Lung microvascular endothelial cell (primary cell): Measurements from ENCODE around the gene MINAR1. TPM values are rescaled to one million over a fixed set of nuclear protein-coding genes. Genes with fewer than 3 reads are reported as not detected.

Source experiments
- DNase-seq, 2 donors: peaks; one replicate each; pipeline versions ENCODE4 v3.0.0 to v3.0.0-alpha.2; 2010; ENCODE audit warnings: low read depth in 2 of 2
- total RNA-seq: library from RNA; depleted of rRNA; stranded (reverse); fragments of >200 nt; gene quantifications from 2 replicates; pipeline ENCODE4 v1.2.1, GENCODE V29; 2014

The MINAR1 gene
- total RNA-seq, 1 donor from 2014 or later = 0.60 TPM

DNA sequence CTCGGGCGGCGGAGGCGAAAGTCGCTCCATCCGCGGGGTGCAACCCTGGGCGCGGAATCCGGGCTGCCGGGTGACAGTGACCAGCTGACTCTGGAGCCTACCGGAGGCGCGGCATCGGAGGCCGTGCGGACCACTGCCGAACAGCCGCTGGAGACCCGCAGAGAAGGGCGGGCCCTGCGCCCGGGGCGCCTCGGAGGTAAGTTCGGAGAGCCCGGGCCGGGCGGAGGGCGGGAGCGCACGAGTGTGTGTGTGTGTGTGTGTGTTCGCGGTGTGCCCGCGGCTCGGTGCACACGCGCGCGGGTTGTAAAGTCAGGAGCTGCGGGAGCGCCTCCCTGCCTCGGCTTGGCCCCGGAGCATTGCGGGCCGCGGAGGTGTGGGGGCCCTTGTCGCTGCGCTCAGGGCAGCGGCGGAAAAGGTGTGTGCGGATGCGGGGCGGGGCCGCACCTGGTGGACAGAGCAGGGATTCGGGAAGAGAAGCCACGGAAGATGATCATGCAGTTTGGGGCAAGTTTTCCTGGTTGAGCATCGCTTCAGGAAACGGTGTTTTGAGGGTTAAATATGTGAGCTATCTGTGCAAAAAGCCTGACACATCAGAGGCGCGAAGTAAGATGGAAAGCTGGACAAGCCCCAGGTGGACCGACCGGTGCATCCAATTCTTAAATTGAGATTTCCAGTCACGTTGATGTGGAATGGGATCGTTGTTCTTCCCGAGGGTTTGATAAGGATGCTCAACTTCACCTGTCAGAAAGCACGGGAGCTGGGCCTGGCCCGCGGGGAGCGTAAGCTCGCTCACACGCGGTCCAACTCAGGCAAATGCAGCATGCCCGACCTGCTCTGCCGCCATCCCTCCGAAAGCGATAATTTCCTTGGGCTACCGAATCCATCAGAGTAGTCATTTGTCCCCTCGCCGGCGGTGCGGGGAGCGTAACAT, 474 bp downstream of the MINAR1 start:
- no peak for DNase-seq

DNA sequence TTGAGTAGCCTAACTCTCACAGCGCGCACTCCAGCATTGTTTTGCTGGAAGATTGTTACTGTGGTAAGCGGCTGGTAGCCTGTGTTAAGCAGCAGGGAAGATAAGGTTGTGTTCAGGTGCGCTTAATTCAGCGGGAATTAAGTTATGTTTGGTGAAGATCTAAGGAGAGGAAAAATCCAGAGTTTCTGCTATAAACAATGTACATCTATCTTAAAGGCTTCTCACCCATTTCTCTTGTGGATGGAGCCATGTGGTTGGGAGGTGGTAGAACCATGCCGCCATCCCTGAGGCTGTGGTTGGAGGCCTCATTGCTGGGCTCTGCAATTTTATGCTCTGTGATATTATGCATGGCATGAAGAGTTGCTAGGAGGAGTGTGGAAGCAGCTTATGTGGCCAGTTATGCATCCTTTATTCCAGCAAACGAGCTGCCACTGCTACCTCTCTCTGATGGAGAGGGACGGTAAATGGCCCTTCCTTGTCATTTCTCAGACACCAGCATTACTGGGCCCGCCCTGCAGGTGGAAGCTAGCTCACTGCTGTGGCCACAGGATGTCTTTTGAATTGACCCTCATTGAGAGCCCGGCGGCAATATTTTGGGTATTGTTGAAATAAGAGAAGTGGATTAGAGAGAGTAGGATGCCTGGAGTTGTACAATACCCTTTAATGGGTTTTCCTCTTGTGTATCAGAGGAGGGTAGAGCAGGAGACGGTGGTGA, 1.3 kb downstream of the MINAR1 start:
- DNase-seq = no peak

DNA sequence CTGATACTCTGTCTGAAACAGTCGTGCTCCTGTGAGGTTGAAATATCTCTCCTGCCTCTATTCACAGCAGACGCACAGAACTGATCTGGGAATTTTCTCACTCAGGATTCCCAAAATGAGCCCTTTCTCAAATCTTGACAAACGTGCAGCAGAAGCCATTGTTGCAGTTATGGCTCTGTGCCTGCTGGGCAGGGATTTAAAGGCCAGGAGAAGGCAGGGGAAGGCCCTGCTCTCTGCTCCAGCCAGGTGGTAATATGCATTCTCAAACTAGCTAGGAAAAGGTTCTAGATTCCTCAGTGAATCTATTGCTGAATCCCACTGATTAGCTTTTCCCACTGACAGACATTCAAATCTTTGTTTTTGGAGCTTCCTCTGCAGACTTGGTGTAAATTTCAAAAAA, 2.2 kb downstream of the MINAR1 start:
- DNase-seq = no peak

DNA sequence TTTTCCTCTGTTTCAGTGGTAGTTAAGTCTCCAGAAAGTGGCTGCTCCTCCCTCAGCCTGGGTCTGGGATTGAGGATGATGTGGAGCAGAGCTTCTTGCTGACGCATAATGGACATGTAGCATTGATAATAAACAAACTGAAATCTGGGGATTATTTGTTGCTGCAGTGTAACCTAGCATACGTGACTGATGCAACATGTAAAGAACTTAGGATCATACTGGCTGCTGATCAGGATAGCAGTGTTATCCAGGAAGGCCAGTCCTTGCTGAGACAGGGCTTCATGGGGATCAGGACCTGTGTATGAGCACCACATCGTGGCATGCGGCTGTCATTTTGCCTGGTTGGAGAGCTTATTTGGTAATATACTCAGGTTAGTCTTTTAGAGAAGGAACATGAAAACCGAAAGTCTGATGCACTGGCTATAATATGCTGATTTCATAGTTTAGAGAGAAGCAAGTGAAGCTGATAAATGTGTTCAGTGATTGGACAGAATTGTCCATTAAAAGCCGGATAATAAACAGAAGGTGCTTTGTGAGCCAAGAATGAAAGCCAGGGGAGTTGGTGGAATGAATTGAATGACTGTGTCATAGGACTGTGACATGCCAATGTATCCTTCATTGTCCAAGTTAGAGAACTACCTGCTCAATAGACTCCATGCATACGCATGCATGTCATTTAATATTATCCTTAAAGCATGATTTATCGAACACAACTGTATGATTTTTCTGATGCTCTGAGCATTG, 4.1 kb downstream of the MINAR1 start:
- DNase-seq = no peak

DNA sequence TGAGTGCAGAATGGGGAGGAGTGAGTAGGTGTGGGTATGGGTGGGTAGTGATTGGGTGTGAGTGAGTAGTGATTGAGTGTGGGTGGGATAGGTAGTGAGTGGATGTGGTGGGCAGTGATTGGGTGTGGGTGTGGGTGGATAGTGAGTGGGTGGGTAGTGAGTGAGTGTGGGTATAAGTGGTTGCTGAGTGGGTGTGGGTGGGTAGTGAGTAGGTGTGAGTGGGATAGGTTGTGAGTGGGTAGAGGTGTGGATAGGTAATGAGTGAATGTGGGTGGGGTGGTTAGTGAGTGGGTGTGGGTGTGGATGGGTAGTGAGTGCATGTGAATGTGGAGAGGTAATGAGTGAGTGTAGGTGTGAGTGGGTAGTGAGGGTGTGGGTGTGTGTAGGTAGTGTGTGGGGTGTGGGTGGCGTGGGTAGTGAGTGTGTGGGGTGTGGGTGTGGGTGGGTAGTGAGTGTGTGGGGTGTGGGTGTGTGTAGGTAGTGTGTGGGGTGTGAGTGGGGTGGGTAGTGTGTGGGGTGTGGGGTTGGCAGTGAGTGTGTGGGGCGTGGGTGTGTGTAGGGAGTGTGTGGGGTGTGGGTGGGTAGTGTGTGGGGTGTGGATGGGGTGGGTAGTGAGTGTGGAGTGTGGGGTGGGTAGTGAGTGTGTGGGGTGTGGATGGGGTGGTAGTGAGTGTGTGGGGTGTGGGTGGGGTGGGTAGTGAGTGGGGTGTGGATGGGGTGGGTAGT, 5.3 kb downstream of the MINAR1 start:
- no peak for DNase-seq

GRCh38 chr15:79439236-79439635, 7.1 kb downstream of the MINAR1 start:
- DNase-seq = no peak

- no peak for DNase-seq
Observed at GRCh38 chr15:79440355-79440908, 8.3 kb downstream of the MINAR1 start.

DNA sequence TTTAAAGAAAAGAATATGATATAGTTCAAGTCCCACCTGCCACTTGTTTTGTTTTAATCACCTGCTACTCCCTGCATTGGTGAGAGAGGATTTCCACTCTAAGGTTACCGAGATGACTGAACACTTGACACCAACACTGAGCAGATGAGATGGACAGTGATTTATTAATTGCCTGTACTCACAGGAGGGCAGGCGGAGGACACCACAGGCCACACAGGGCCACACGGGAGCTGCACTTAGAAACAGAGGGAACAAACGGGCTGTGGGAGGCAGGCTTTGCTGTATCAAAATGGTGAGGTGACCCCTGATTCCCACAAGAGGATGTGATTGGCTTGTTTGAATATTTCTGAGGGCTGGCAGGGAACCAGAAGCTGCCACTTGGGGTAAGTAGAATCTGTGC, 10.8 kb downstream of the MINAR1 start:
- no peak for DNase-seq

DNA sequence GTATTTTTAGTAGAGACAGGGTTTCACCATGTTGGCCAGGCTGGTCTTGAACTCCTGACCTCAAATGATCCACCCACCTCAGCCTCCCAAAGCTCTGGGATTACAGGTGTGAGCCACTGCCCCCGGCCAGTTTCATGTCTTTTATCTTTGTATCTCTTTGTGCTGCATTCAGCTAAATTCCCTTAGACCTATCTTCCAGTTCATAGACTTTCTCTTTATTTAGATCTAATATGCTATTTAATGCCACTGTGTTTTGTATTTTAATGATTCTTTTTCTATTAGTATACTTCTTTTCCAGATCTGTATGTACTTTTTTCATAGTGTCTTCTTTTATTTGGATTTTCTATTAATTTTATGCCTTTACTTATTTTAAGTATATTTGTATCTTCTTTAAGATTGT, 14.9 kb downstream of the MINAR1 start:
- DNase-seq = no peak

DNA sequence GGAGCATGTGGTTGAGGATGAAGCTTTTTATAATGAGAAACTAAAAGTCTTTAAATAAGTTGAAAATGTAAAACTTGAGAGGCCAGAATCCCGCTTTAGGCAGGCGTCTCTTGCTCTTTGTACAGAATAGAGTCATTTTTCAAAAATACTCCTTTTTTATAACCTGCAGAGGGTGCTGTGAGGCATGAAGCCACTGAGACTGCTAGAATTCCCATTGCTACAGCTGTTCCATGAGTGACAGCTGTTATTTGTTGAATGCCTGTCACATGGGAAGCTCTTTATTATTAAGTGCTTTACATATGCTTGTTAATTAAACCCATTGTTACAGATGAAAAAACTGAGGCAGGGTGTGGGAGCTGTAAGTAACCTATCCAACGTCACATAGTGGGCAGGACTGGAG, 18.5 kb downstream of the MINAR1 start:
- no peak for DNase-seq

- DNase-seq = no peak
Observed at GRCh38 chr15:79451361-79451999, 19.3 kb downstream of the MINAR1 start.

DNA sequence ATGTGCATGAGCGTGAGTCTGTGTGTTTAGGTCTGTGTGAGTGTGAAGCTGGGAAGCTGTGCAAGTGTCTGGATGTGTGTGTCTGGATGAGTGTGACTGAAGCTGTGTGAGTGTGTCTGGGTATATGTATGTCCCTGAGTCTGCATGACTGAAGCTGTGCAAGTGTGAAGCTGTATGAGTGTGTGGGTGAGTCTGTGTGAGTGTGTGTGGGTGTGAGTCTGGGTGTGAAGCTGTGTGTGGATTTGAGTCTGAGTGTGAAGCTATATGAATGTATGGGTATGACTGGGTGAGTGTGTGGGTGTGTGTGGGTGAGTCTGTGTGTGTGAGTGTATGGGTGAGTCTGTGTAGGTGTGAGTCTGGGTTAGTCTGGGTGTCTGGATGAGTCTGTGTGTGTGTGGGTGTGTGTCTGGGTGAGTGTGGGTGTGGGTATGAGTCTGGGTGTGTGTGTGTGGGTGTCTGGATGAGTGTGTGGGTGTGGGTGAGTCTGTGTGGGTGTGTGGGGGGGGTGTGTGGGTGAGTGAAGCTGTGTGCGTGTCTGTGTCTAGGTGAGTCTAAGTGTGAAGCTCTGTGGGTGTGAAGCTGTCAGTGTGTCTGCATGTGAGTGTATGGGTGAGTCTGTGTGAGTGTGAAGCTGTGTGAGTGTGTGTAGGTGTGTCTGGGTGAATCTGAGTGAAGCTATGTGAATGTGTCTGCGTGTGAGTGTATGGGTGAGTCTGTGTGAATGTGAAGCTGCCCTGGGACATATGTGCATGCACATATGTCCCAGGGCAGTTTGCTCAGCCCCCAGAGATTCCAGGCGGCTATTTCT, 20.3 kb downstream of the MINAR1 start:
- DNase-seq = no peak

- no peak for DNase-seq
Observed at GRCh38 chr15:79453446-79453845, 21.3 kb downstream of the MINAR1 start.

GRCh38 chr15:79454063-79454462, 21.9 kb downstream of the MINAR1 start:
- no peak for DNase-seq

GRCh38 chr15:79455361-79455760, 23.2 kb downstream of the MINAR1 start:
- no peak for DNase-seq

- DNase-seq = no peak
Observed at GRCh38 chr15:79455943-79456342, 23.8 kb downstream of the MINAR1 start.

GRCh38 chr15:79458491-79458890, 26.4 kb downstream of the MINAR1 start:
- no peak for DNase-seq

- no peak for DNase-seq
Observed at GRCh38 chr15:79459666-79460065, 27.5 kb downstream of the MINAR1 start.

- no peak for DNase-seq
Observed at GRCh38 chr15:79463043-79463780, 31.1 kb downstream of the MINAR1 start.
